A673 (cell line): ENCODE measurements around the gene SLC66A2. TPM values are rescaled to one million over a fixed set of nuclear protein-coding genes. Genes with fewer than 3 reads are reported as not detected.
A peak's percentile ranks its signal among the peaks of the same experiment; 100 is the strongest.

Experiments
- BruUV-seq: library from RNA; stranded (reverse); fragments of 400-500 nt; replicated peaks from 2 replicates; lab custom pipeline; 2021; lab: Mats Ljungman, UMichigan
- CTCF ChIA-PET: fragments of 300-600 bp; sonication (Branson Sonifier 250); formaldehyde crosslinking; loops from one replicate; lab custom pipeline; 2022; ENCODE audit warnings: antibody characterized with exemption; lab: Charles Lee
- POLR2A ChIA-PET: fragments of 300-600 bp; sonication (Branson Sonifier 250); formaldehyde crosslinking; loops from one replicate; lab custom pipeline; 2022; ENCODE audit warnings: antibody characterized with exemption; ENCODE audit not compliant: low non-redundant PET; lab: Charles Lee
- DNase-seq: peaks from one replicate; pipeline ENCODE4 v3.0.0-alpha.2; 2015; ENCODE audit warnings: low spot score
- H3K27ac ChIP-seq: fragments of 200-600 bp; sonication (generic); 2 replicates; pipeline ENCODE4 v1.5.1; 2016; ENCODE audit warnings: mixed run types, low read depth, mild to moderate bottlenecking, mixed read lengths, antibody characterized with exemption, low read length; ENCODE audit not compliant: poor library complexity, severe bottlenecking
- H3K27me3 ChIP-seq: fragments of 200-600 bp; sonication (generic); replicated peaks from 2 replicates; pipeline ENCODE4 v1.6.1; 2017; ENCODE audit warnings: mixed run types, low read depth, mild to moderate bottlenecking, mixed read lengths, antibody characterized with exemption, low read length; ENCODE audit not compliant: insufficient read depth, poor library complexity
- H3K36me3 ChIP-seq: fragments of 200-600 bp; sonication (generic); 2 replicates; pipeline ENCODE4 v1.6.1; 2016; ENCODE audit warnings: mixed run types, mild to moderate bottlenecking, mixed read lengths, antibody characterized with exemption, low read length; ENCODE audit not compliant: insufficient read depth, poor library complexity, severe bottlenecking
- H3K4me1 ChIP-seq: fragments of 200-600 bp; sonication (generic); 2 replicates; pipeline ENCODE4 v1.6.1; 2017; ENCODE audit warnings: mixed run types, mild to moderate bottlenecking, mixed read lengths, antibody characterized with exemption, low read length; ENCODE audit not compliant: insufficient read depth, poor library complexity, severe bottlenecking
- H3K4me3 ChIP-seq: fragments of 200-600 bp; sonication (generic); 2 replicates; pipeline ENCODE4 v1.5.1; 2016; ENCODE audit warnings: low read depth, mixed run types, mild to moderate bottlenecking, mixed read lengths, low read length; ENCODE audit not compliant: poor library complexity, severe bottlenecking
- H3K9me3 ChIP-seq: fragments of 200-600 bp; sonication (generic); 2 replicates; pipeline ENCODE4 v1.6.1; 2016; ENCODE audit warnings: mixed run types, low read depth, mild to moderate bottlenecking, mixed read lengths, antibody characterized with exemption, low read length; ENCODE audit not compliant: poor library complexity, severe bottlenecking
- EZH2 ChIP-seq: fragments of 200-600 bp; sonication (generic); IDR thresholded peaks from 2 replicates; pipeline ENCODE4 v1.6.1; 2017; ENCODE audit warnings: borderline replicate concordance, low read depth, mild to moderate bottlenecking, mixed read lengths, antibody characterized with exemption, low read length; ENCODE audit not compliant: poor library complexity, severe bottlenecking
- intact Hi-C: fragments of 100-400 bp; cut with micrococcal nuclease; formaldehyde crosslinking; loops from one replicate; pipeline ENCODE4 v1.10.0; 2022; ENCODE audit not compliant: unreplicated experiment
- total RNA-seq: library from RNA; stranded (reverse); gene quantifications from 2 replicates; pipeline ENCODE4 v1.2.3, GENCODE V29; 2021
- TF ChIP-seq, protein P1 (sequence below): fragments of 300-800, 200-600 bp; sonication (generic); conservative IDR thresholded peaks from 2 replicates; pipeline ENCODE4 v1.5.1; 2017; ENCODE audit warnings: low read depth, mild to moderate bottlenecking, antibody characterized with exemption, low read length, moderate library complexity, mixed read lengths

SLC66A2 gene
- total RNA-seq, 1 experiment from 2014 or later = 28.0 TPM

DNA sequence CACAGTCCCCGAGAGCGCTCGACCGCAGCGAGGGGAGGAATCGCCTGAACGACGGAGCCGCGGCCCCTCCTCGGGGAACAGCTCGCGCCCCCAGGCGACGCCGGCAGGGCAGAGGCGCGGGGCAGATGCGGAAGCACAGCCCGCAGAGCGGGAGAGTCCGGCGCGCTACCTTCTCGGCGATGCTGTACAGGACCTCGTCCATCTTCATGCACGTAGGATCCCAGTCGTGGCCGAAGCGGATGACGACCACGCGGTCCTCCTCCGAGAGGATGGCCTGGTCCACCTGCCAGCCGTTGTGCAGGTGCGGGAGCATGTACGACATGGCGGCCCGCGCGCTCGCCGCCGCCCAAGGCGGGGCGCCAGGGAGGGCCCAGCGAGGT lies 36.6 kb upstream of the SLC66A2 start:
- CTCF ChIA-PET = interaction anchor here (0.7 kb wide), 1 partner anchor 207 kb away, joined by 3 read pairs; no protein-coding TSS in a partner anchor
- no peaks in the 10 kb centered on the region for H3K9me3 ChIP-seq
- peaks cover 18% of the 10 kb centered on the region for H3K36me3 ChIP-seq
- peak overlapping the region; percentile 90 for H3K4me3 ChIP-seq
- intact Hi-C loops = loop anchor here (2.0 kb wide), 1 partner anchor 47 kb away; the partner anchor contains the start of gene RBFA
- peaks cover 11% of the 10 kb centered on the region for H3K4me1 ChIP-seq
- no TSS peak for BruUV-seq
- POLR2A ChIA-PET = no interaction called here
- peak; percentile 70 for DNase-seq
- TF ChIP-seq EZH2 = no peak
- TF ChIP-seq, protein P1, sequence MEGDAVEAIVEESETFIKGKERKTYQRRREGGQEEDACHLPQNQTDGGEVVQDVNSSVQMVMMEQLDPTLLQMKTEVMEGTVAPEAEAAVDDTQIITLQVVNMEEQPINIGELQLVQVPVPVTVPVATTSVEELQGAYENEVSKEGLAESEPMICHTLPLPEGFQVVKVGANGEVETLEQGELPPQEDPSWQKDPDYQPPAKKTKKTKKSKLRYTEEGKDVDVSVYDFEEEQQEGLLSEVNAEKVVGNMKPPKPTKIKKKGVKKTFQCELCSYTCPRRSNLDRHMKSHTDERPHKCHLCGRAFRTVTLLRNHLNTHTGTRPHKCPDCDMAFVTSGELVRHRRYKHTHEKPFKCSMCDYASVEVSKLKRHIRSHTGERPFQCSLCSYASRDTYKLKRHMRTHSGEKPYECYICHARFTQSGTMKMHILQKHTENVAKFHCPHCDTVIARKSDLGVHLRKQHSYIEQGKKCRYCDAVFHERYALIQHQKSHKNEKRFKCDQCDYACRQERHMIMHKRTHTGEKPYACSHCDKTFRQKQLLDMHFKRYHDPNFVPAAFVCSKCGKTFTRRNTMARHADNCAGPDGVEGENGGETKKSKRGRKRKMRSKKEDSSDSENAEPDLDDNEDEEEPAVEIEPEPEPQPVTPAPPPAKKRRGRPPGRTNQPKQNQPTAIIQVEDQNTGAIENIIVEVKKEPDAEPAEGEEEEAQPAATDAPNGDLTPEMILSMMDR = peak; percentile 49
- no peaks in the 10 kb centered on the region for H3K27me3 ChIP-seq
- H3K27ac ChIP-seq = peak overlapping the region; percentile 94

- Histone ChIP-seq H3K9me3 (no peaks in the 10 kb centered on the region), H3K4me3 (peak overlapping the region; percentile 90), H3K27me3 (no peaks in the 10 kb centered on the region), H3K4me1 (peaks cover 11% of the 10 kb centered on the region), H3K27ac (peak overlapping the region; percentile 94), H3K36me3 (peaks cover 18% of the 10 kb centered on the region)
- TF ChIP-seq, protein P1 = no peak
- CTCF ChIA-PET = interaction anchor here (0.7 kb wide), 1 partner anchor 206 kb away, joined by 3 read pairs; no protein-coding TSS in a partner anchor
- BruUV-seq = no TSS peak
- DNase-seq = no peak
- POLR2A ChIA-PET = no interaction called here
- intact Hi-C loops = no loop called here
Observed at GRCh38 chr18:79987566-79987965, 36.1 kb upstream of the SLC66A2 start.

GRCh38 chr18:79986726-79987125 lies 35.3 kb upstream of the SLC66A2 start:
- H3K9me3 ChIP-seq = no peaks in the 10 kb centered on the region
- ChIA-PET CTCF (no interaction called here), POLR2A (no interaction called here)
- H3K36me3 ChIP-seq = peaks cover 18% of the 10 kb centered on the region
- peak overlapping the region; percentile 90 for H3K4me3 ChIP-seq
- TF ChIP-seq, protein P1 = no peak
- TF ChIP-seq EZH2 = no peak
- H3K27ac ChIP-seq = no peak overlapping the region
- DNase-seq = no peak
- intact Hi-C loops = no loop called here
- H3K4me1 ChIP-seq = peaks cover 11% of the 10 kb centered on the region
- no TSS peak for BruUV-seq
- H3K27me3 ChIP-seq = no peaks in the 10 kb centered on the region
